AG09319 (cell line): ENCODE results near the gene POLR1G.

Experiments used
- DNase-seq: peaks from one replicate; pipeline ENCODE4 v3.0.0-alpha.2; 2010; ENCODE audit warnings: low read depth; ENCODE audit errors: extremely low read depth
- TF ChIP-seq, protein P1 (sequence below): IDR thresholded peaks from 2 replicates; pipeline ENCODE4 v1.5.1; 2011; ENCODE audit warnings: low read depth, mild to moderate bottlenecking, inconsistent platforms, low read length, moderate library complexity

POLR1G gene

DNA sequence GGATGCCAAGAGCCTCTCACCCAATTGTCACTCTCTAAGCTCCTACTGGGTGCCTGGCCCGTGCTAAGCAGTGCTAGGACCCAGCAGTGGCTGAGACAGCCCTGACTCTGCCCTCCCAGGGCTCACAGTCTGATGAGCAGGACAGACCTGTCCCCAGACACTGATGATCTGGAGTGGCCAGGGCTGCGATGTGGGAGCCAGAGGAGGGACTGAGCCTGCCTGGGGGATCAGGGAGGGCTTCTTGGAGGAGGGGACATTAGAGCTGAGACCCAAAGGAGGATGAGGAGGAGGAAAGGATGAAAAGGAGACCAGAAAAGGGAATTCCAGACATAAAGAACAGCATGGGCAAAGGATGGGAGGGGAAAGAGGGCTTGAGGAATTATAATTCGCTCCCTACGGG is 10.7 kb downstream of the POLR1G start:
- DNase-seq, result no peak
- TF ChIP-seq, protein P1, sequence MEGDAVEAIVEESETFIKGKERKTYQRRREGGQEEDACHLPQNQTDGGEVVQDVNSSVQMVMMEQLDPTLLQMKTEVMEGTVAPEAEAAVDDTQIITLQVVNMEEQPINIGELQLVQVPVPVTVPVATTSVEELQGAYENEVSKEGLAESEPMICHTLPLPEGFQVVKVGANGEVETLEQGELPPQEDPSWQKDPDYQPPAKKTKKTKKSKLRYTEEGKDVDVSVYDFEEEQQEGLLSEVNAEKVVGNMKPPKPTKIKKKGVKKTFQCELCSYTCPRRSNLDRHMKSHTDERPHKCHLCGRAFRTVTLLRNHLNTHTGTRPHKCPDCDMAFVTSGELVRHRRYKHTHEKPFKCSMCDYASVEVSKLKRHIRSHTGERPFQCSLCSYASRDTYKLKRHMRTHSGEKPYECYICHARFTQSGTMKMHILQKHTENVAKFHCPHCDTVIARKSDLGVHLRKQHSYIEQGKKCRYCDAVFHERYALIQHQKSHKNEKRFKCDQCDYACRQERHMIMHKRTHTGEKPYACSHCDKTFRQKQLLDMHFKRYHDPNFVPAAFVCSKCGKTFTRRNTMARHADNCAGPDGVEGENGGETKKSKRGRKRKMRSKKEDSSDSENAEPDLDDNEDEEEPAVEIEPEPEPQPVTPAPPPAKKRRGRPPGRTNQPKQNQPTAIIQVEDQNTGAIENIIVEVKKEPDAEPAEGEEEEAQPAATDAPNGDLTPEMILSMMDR, result no peak

DNA sequence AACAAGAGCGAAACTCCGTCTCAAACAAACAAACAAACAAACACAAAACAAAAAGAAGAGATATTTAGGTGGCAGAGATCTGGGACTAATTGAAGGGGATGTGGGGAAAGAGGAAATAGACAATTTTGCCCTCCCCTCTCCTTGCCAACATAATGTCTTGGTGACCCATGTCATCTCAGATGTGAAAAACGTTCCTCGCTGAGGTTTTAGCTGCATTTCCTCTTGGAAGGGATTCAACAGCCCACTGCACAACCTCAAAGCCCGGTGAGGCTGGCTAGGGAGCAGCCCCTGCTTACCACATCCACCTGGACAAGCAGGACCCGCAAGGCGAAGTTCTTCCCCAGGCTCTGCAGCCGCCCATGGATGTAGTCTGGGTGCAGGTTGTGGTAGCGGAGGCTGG is 12.4 kb downstream of the POLR1G start:
- no peak for DNase-seq

DNA sequence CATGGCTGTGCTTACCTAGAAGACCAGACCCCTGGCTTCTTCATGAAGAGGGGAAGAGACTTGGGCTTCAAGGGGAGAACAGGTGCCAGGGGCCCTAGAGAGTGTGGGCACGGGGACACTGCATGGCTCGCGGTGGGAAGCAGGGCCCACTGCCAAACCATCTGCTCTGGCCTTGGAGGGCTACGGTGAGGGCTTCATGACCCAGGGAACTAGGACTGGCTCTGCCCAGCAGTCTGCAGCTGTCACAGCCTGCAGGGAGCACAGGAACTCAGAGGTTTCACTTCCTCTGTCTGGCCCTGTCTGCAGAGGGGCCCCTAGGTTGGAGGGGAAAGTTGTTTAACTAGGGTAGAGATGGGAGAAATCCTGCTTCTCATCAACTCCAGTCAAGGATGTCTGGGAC is 13.0 kb downstream of the POLR1G start:
- TF ChIP-seq, protein P1, result no peak
- DNase-seq, result no peak

More for the DNA sequence above, 12.4 kb downstream of the POLR1G start:
- TF ChIP-seq, protein P1, result no peak

DNA sequence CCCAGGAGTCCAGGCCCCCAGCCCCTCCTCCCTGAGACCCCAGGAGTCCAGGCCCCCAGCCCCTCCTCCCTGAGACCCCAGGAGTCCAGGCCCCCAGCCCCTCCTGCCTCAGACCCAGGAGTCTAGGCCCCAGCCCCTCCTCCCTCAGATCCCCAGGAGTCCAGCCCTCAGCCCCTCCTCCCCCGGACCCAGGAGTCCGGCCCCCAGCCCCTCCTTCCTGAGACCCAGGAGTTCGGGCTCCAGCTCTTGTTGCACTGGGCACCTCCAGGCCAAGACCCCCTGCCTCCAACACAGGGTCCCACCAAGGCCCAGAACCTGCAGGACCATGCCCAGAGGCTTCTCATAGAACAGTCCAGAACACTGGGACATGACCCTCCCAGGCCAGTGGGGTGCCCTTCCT is 13.5 kb downstream of the POLR1G start:
- no peak for DNase-seq
- TF ChIP-seq, protein P1, result no peak

DNA sequence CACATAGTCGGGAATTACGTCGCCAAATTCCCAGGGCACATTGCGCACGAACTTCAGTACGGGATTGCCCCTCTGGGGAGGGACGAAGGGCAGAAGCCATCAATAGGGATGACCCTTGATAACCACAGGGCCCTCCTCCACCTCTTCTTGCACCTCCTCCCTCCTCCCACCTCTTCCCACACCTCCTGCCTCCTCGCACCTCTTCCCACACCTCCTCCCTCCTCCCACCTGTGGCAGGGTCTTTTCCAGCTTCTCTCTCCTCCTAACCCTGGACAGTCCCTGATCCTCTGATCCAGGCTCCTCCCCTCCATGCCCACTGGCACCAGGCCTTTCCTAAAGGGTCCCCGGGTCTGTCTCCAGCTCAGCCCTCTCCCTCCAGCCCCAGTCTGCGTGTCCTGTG is 13.9 kb downstream of the POLR1G start:
- TF ChIP-seq, protein P1, result no peak
- no peak for DNase-seq

DNA sequence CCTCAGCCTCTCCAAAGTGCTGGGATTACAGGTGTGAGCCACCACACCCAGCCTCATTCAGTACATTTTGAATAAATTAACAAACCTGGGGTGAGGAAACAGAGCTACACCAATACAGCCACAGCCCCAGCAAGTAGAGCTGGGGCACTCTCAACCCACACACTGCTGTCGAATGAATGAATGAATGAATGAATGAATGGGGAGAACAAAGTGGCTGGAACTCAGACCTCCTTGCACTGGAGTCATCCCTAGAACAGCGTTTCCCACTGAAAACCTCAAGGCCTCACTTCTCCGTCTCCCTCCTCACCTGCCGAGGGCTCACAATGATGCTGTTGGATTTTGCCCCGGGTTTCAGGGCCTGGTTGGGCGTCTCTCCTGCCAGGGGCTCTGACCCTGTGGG is 14.4 kb downstream of the POLR1G start:
- TF ChIP-seq, protein P1, result no peak
- no peak for DNase-seq

DNA sequence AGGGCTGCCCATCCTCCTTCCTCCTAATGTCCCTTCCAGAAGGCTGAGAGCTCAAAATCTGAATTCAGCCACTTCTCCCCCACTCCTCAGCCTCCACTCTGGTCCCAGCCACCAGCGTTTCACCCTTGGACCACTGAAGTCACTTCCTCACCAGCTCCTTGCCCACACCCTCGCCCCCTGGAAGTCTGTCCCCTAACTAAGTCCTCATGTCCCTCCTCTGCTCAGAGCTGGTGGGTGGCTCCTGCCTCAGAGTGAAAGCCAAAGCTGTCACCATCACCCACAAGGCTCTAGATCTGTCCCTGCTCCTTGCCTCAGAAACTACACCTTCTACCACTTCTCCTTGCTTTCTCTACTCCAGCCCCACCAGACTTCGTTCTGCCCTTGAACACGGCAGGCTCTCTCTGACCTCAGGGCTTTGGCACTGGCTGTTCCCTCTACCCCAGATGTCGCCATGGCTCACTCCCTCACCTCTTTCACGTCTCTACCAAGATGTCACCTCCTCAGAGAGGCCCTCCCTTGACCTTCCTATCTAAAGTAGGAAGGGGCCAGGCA is 15.6 kb downstream of the POLR1G start:
- TF ChIP-seq, protein P1, result no peak

More for the DNA sequence above, 15.6 kb downstream of the POLR1G start:
- no peak for DNase-seq
